Smooth muscle cell of the coronary artery (primary cell): ENCODE data around the gene SLC38A8. TPM values are rescaled to one million over a fixed set of nuclear protein-coding genes. Genes with fewer than 3 reads are reported as not detected.

Source experiments
- total RNA-seq: library from RNA; depleted of rRNA; stranded (reverse); fragments of >200 nt; gene quantifications from 2 replicates; pipeline ENCODE4 v1.2.3, GENCODE V29; 2014; ENCODE audit warnings: low replicate concordance

The SLC38A8 gene
- not detected in 2 replicates for total RNA-seq

DNA sequence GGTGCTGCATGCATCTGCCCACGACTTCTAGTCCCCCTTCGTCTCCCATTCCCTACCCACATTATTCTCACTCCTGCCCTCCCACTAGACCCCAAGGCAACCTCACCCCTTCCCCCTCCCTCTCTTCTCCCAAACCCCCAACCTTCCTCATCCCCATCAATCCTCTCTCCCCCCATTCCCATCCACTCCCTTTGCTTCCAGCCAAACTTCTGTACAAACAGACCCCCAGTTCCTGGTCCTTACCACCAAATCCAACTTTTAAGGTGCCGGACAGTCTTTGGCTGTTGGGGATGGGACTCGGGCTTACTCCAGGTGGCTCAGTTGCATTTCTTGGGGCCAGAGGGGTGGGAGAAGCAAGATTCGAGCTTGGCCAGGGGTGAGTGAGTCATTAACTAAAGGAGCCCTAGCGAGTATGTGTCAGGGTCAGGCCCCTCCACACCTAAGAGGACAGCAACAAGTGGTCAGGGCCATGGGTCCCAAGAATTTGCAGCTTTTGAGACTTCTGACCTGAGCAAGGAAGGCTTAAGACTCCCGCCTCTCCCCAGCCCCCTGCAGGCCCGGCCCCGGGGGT lies at the start of gene SLC38A8:
Gene SLC38A8, minus strand, starts transcription at position 488 of the 571 bp plus-strand sequence. CDS start 638 bp downstream, outside the sequence.

DNA sequence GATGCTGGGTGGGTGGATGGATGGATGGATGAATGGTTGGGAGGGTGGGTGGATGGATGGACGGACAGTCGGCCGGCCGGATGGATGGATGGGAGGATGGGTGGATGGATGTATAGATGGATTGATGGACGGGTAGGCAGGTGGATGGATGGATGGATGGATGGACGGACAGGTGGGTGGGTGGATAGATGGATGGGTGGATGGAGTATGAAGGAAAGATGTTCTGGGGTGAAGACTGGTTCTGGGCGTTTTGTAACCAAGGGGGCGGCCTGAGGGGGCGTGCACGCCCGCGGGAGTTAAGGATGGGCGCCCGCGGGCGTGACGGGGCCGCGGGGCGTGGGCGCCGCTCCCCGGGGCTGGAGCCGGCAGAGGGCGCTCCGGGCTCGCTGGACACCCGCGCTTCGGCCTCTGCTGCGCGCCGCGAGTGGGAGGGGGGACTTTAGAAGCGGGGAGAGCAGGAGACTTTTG lies 74.7 kb downstream of the SLC38A8 start, which contains the start of gene NECAB2:
Gene NECAB2, plus strand, starts transcription at position 407 of the 468 bp plus-strand sequence. CDS start 405 bp downstream, outside the sequence.

Other genes with a start within 250 kb of the SLC38A8 start
- gene HSBP1, start 234.8 kb downstream of the SLC38A8 start, total RNA-seq = 155 and 380 TPM in 2 replicates
- gene MLYCD, start 143.7 kb downstream of the SLC38A8 start, total RNA-seq = 2.2 and 5.9 TPM in 2 replicates
- 0.59 and 1.6 TPM in 2 replicates for gene OSGIN1, start 89.6 kb downstream of the SLC38A8 start, total RNA-seq
- 0.12 and 0.53 TPM in 2 replicates for gene NECAB2, start 74.6 kb downstream of the SLC38A8 start, total RNA-seq
- 97.0 and 124 TPM in 2 replicates for gene MBTPS1, start 74.1 kb upstream of the SLC38A8 start, total RNA-seq
- gene HSDL1, start 102.4 kb upstream of the SLC38A8 start, total RNA-seq = 16.5 and 20.6 TPM in 2 replicates
- gene DNAAF1, start 102.5 kb upstream of the SLC38A8 start, total RNA-seq = not detected in 2 replicates
- gene TAF1C, start 144.3 kb upstream of the SLC38A8 start, total RNA-seq = 7.7 and 15.6 TPM in 2 replicates
- gene ADAD2, start 148.4 kb upstream of the SLC38A8 start, total RNA-seq = not detected in 2 replicates
- gene KCNG4, start 197.2 kb upstream of the SLC38A8 start, total RNA-seq = not detected in 2 replicates